Occipital lobe (tissue), 2 donors: ENCODE measurements around the gene TRPC6. TPM values are rescaled to one million over a fixed set of nuclear protein-coding genes. Genes with fewer than 3 reads are reported as not detected.
"Not testable (repeated sequence)": the region's sequence is repeated elsewhere in the genome, so short reads cannot be mapped to it uniquely, and the experiment has no call there.

Experiments
- DNase-seq: peaks from one replicate; lab custom pipeline; 2025; lab: John Stamatoyannopoulos, UW
- total RNA-seq: library from RNA; depleted of rRNA; stranded (reverse); fragments of >200 nt; gene quantifications from one replicate; pipeline ENCODE4 v1.2.3, GENCODE V29; 2014

The TRPC6 gene
- total RNA-seq, 1 donor from 2014 or later, result 6.9 TPM

DNA sequence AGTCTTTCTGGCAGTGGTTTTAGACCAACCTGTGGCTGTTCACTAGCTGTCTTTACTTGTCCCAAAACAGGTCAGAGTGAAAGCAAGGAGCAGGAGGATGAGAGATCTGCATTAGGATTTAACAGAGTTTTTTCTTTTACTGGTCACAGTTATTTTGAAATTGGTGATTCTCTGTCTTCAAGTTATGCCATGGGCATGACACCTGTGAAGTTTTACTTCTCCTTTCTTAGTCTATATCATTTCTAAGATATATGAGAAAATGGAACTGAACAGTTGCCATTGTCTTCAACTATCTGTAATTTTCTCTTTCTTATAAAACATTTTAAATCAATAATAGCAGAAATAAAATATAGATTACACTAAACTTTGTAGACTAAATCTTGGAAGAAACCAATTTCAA, 60.6 kb downstream of the TRPC6 start:
- no peak for DNase-seq

DNA sequence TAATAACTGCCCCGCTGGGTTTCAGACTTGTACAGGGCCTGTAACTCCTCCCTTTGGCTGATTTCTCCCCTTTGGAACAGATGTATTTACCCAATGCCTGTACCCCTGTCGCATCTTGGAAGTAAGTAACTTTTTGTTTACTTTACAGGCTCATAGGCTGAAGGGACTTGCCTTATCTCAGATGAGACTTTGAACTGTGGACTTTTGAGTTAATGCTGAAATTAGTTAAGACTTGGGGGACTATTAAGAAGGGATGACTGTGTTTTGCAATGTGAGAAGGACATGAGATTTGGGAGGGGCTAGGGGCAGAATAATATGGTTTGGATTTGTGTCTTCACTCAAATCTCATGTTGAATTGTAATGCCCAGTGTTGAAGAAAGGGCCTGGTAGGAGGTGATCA, 62.0 kb downstream of the TRPC6 start:
- DNase-seq, result no peak

DNA sequence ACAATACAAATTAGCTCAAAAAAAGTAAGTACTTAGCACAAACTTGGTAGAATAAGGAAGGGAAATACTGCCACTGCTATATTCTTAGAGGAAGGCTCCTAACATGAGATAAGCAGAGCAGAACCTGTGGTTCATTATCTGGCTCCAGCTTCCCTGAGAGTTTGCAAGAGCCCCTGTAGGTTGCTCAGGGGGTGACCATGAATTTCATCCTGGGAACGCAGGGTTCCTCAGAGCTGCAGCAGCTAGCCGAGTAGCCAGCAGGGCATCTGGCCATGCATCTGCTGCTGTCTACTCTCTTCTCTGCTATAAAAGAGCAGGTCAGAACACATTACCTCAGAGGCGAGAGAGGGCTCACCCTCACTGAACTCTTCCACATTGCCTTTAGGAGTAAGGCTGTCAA, 67.3 kb downstream of the TRPC6 start:
- DNase-seq, result no peak

DNA sequence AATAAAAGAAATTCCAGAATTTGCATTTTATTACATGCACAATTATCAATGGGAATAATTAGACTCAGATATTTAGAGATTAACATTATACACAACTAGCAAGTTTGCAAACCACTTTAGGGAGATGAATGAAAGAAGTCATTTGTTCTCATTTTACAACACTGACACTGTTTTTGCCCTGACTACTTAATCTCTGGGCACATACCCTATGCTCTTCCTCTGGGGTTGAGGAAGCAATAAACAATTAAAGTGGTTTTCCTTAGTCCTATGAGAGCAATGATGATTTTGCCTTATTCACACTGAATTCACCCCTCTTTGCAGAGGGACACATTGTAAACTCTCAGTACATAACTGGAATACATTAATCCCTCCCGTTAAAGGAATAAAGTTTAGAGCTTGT, 72.7 kb downstream of the TRPC6 start:
- no peak for DNase-seq

DNA sequence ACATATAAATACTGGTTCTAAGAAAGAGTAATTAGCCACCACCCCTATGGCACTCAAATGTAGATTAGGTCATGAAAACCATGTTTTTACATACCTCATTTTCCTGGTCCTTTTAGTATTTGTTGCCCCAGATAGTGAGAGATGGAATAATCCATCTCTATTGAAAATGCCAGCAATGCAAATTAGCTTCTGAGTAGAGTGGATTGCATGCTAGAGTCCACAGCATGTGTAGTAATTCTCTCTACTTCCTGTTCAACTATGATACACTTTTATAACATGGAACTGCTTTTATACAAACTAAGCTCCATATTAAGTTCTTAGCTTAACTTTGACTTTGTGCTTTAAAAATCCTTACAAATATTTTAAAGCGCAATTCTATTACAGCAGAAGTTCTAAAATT, 73.2 kb downstream of the TRPC6 start:
- DNase-seq, result no peak

DNA sequence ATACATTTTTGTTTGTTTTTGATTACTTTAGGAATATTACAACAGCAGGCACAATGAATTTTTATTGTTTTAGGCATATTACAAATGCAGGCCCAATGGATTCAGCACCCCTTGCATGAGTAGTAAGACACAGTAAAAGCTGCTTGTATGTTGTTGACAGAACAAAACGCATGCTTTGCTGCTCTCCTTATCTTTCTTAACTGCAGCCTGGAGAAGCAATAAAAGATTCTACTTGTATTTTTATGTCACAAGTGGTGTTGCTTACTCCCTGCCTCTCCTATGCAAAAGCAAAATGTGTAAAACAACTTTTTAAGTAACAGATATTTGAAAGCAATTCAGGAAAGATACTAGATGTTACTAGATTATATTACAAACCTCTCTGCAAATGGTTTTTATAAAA, 73.9 kb downstream of the TRPC6 start:
- no peak for DNase-seq

DNA sequence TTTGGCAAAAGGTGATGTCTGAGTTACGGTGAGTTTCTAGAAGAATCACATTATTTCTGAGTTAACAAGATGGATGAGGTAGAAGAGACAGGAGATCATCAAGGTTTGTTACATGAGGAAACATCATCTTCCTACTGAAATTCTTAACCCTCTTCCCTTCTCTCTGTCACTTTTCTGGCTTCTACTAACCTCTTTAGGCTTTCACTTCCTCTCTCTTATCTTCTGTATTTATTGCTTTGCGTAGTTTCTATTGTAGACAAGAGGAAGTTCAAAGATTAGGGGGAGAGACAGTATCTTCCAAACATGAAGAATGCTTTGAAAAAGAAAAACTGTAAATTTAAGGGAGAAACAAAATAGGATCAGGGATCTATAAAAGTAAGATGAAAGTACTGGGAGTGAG, 75.4 kb downstream of the TRPC6 start:
- DNase-seq, result no peak

DNA sequence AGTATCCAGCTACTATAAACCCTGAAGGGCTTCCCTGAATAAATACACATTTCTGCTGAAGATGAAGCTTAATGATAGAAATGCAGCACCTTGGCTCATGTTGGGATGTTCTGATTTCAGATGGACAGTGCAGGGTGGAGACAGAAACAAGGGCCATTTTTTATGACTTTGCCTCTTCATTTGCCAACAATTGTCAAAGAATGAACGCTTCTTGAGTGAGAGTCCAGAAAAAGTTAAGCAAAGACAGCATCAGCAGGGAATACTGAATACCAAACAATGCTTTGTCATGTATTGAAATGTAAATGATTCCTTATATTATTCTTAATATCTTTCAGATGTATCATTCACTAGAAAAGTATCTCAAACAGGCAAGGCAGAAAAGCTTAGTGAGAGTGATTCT, 84.9 kb downstream of the TRPC6 start:
- no peak for DNase-seq

DNA sequence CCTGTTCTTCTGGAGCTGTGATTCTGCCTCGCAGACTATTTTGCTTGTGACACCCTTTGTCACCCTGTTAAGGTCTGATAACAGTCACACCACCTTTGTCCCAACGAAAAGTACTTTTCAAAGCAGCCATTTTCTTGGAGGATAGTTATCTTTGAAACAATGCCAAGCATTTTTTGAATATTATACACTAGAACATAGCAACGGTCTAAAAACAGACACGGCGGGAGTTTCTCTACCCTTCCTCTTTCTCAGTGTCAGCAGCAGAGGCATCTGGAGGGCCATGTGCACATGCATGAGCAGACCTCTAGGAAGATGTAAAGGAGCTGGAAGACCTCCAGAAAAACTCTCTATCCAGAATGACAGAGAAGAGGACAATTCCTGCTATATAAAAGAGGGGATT, 86.5 kb downstream of the TRPC6 start:
- no peak for DNase-seq

DNA sequence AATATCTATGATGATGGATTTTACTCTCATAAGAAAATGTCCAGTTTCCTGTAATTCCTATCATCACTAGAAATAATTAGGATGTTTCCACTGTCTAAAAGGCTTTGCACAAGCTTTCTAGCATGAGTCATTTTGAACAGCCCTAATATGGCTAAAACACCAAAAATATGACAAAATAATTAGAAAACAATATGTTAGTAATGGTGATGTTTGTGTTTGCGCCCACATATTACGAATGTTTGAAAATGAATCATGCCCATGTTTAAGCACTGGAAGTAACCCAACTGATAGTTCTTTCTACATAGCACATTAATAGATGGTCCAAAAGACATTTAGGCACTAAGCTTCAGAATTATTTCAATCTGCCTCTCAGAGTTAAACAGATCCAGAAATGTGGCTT, 96.0 kb downstream of the TRPC6 start:
- DNase-seq, result no peak

DNA sequence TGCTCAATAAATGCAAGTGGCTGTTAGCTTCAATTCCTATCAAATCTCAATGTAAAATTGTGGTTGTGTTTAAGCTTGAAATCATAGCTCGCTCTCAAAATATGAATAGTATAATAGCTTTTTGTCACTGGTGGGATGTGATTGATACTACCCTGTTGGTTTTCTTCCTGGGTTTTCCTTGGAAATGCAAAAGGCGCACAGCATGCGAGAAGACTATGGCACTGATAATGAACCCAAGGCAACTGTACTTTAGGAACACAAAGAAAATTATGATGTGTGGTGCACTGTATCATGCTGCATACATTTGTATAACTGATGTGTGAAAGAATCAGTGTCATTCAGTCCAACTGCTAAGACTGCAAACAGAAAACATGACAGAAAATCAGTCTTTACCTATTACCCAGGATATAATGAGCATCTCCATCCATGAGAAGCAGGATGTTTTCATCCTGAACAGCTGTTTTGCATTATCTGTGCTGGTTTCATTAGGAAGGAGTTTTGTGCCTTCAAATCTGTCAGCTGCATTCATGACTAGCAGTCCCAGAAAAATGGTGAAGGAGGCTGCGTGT, 101.2 kb downstream of the TRPC6 start:
- no peak for DNase-seq

DNA sequence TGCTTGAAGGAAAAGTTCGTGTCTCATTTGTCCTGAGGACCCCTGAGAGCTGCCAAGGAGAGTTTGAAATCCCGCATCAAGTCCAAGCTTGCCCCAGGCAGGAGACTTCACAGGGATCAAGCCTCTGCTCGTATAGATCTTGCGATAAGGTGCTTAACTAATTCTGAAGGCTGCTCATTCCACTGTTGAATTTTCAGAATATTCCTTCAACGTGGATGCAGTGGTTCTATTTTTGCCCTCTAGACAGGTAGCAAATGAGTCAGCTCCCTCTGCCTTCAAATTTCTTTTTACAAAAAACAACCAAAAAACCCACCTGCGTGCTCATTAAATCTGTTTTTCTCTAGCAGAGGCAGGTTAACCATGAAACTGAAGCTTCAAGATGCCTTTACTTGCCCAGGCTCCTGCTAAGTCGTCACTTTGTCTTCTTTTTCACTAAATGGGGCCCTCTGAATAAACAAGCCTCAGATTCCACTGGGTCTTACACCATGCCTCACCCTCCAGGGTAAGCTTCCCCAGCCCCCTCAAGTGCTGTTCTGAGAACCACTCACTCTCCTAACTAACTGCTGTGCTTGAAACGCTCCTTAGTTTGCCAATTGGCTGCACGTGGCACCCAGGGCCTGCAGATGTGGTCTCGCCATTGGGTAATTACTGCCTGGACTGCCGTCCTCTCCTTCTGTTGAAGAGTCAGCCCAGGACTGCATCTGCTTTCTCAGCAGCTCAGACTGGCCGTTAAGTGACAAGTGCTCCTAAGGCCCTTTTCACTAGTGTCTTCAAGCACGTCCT, 105.0 kb downstream of the TRPC6 start:
- no peak for DNase-seq

DNA sequence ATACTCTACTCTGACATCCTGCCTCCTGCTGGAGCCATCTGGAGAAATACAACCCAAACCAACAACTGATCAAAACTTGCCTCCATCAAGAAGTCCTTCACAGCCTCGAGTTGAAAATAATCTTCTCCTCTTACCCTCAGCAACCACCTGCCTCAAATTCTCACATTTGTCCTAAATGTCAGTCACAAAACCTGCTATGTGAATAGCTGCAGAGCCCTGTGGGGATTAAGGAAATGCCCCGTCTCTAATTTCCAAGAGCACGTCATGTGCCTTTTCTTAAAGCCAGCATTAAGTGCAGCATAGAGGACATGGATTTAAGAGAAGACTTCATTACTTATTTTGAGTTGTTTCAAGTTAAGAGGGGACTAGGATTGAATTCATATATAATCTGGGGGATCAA, 105.9 kb downstream of the TRPC6 start:
- DNase-seq, result no peak

DNA sequence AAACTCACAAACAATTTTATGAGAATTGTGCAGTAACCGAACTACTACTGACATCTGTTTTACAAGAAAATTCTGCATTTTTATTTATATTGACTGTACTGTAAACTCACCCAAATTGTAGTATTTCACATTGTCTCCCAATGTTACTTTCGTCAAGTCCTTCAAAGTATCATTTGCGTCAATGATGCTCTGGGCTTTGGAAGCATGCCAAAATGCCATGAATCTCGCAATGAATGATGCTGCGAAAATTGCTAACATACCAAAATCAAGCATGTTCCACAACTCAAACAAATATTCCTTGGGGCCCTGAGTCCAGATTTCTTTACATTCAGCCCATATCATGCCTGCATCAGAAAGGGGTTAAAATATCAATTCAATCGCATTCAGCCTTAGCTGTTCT, 107.6 kb downstream of the TRPC6 start:
- no peak for DNase-seq

DNA sequence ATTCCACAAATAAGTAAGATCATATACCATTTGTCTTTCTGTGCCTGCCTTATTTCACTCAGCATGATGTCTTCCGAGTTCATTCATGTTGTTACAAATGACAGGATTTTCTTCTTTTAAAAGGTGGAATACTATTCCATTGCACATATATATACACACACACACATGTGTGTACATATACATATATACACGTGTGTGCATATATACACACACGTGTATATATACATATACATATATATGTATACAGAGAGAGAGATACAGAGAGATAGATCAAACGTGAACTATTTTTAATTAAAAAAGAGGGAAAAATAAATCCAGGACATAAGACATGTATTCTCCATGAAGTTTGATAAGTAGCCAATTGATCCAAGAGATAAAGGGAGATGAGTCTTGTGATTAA, 108.1 kb downstream of the TRPC6 start:
- no peak for DNase-seq

DNA sequence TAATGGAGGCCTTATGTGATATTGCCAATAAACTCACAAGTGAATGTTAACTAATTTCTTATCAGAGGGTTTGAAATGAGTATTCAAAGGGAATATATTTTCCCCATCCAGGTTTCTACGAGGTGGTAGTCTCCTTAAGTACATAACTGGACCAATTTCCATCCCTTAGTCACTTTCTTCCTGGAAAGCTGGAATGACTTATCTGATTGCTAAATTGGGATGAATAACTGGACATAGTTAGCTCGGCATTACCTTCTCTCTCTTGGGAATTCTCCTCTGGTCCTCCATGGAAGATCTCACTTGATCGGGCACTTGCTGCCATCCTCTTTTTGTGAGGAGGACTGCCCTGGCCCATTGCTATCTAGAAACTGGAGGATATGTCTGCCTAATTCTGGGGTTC, 109.1 kb downstream of the TRPC6 start:
- DNase-seq, result no peak

DNA sequence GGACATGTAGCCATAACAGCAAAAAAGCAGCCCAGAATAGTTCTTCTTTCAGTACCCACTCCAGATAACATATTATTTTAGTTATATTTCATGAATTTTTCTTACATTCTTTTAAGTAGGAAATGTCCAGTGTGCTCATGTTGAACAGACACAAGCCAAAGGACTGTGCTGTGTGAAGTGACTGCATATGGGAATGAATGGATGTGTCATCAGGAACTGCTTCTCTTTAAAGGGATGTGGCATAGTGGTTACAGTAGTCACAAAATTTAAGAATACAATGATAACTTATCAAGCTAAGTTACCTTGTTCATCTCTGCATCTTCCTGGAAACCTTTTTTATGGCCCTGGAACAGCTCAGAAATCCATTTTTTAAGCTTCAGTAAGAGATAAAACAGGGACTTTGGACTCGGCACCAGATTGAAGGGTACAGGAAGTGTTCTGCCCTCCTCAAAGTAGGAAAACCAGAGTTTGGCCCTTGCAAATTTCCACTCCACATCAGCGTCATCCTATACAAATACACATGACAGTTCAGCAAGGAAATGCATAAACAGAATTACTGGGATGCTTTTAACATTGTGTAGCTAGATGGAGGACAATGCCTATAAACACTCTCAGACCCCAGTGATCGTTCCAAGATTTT, 112.8 kb downstream of the TRPC6 start:
- no peak for DNase-seq

DNA sequence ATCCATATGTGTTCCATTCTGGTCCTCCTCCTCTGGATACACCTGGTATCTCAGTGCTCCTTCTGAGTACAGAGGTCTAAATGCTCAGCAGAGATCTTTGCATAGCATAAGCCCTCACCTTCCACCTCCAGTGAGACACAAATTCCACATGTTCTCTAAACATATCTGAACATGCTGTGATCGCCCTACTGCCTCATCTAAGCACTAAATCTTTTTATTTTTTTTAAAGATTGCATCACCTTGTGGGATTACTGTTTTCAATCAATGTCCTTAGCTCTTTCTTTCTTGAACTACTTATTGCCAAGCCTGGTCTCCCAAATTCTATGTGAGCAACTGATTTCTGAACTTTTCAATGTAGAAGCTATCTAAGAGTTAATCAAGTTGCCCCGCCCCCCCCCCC, 113.4 kb downstream of the TRPC6 start:
- no peak for DNase-seq

DNA sequence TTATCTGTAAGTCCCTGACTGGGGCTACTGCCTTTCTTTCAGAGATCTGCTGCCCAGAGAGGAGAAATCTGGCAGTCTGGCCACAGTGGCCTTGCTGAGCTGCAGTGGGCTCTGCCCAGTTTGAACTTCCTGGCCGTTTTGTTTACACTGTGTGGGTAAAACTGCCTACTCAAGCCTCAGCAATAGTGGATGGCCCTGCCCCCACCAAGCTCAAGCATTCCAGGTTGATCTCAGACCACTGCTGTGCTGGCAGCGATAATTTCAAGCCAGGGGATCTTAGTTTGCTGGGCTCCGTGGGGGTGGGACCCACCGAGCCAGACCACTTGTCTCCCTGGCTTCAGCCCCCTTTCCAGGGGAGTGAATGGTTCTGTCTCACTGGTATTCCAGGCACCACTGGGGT, 117.5 kb downstream of the TRPC6 start:
- no peak for DNase-seq

DNA sequence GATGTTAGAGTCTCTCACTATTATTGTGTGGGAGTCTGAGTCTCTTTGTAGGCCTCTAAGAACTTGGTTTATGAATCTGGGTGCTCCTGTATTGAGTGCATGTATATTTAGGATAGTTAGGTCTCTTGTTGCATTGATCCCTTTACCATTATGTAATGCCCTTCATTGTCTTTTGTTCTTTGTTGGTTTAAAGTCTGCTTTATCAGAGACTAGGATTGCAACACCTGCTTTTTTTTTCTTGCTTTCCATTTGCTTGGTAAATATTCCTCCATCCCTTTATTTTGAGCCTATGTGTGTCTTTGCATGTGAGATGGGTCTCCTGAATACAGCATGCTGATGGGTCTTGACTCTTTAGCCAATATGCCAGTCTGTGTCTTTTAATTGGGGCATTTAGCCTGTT, 119.4 kb downstream of the TRPC6 start:
- DNase-seq, result not testable (repeated sequence)

DNA sequence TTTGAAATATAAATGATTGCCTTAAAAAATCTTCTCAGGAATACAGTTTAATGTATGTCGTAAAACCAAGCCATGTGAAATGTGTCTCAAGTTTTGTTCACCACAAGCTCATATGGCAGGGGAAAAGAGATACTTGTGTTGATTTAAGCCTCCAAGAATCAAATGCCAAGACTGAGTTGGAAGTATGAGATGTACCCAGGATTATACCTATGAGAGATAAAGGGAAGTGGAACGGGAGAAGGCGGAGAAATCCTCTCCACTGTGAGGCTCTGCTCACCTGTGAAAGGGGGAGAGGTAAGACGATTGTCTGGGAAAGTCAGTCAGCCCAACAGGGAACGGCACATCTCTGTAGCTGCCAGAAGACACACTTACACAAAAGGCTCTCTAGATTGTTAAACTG, 124.8 kb downstream of the TRPC6 start:
- no peak for DNase-seq

DNA sequence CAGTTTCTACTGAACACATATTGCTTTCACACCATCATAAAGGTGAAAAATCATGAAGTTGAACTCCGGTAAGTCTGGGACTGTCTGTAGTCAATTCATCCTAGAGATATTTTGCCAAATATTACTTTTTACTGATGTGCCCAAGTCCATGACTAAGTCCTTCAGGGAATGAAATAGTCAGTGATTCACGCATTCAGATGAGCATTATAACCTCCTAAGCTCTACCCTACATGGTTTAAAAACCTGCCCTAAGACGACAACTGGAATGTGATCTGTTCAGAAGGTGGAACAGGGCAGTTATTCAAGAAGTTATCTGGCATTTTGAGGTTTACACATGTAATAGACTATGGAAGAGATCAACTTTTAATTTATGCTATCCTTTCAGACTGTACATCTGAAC, 125.6 kb downstream of the TRPC6 start:
- DNase-seq, result no peak

DNA sequence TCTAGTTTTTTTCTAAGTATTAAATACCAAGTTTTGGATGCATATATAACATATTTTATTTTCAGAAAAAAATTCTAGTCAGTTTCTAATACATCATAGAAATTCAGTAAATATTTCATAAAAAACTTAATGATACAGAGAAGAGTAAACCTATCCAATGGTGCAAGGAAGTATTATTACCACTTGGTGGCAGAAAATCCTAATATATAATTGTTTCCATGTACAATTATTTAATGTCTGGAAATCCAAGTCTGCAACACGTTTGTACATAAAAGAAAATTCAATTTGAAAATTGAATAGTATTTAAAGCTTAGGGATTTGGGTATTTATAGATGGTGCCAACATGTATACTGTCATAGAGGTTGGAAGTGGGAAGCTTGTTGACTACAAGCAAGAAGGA, 127.0 kb downstream of the TRPC6 start:
- no peak for DNase-seq
